Activated naive CD4-positive, alpha-beta T cell treated with Interleukin-2 at 50 U/mL for 16 hours (primary cell): ENCODE results near the gene LRG1.

Experiments used
- DNase-seq: peaks from one replicate; pipeline ENCODE4 v3.0.0-alpha.2; 2020

LRG1 gene

GRCh38 chr19:4506449-4507149 lies 33.2 kb downstream of the LRG1 start:
- DNase-seq = no peak

- no peak for DNase-seq
These were observed 34.0 kb downstream of the LRG1 start for GRCh38 chr19:4505570-4506448.

GRCh38 chr19:4504891-4505569 lies 34.8 kb downstream of the LRG1 start:
- no peak for DNase-seq

GRCh38 chr19:4504297-4504701 lies 35.5 kb downstream of the LRG1 start:
- DNase-seq = no peak

- no peak for DNase-seq
These were observed 36.0 kb downstream of the LRG1 start for GRCh38 chr19:4503825-4504170.

GRCh38 chr19:4503132-4503824 lies 36.6 kb downstream of the LRG1 start:
- no peak for DNase-seq

- DNase-seq = no peak
These were observed 37.3 kb downstream of the LRG1 start for GRCh38 chr19:4502282-4503131.

- DNase-seq = no peak
These were observed 38.1 kb downstream of the LRG1 start for GRCh38 chr19:4501691-4502090.

GRCh38 chr19:4500841-4501591 lies 38.8 kb downstream of the LRG1 start:
- no peak for DNase-seq

GRCh38 chr19:4499855-4500254 lies 40.0 kb downstream of the LRG1 start:
- no peak for DNase-seq

- DNase-seq = no peak
These were observed 40.5 kb downstream of the LRG1 start for GRCh38 chr19:4499318-4499717.

- DNase-seq = no peak
These were observed 41.1 kb downstream of the LRG1 start for GRCh38 chr19:4498694-4499093.

- DNase-seq = no peak
These were observed 42.0 kb downstream of the LRG1 start for GRCh38 chr19:4497770-4498389.

- DNase-seq = no peak
These were observed 43.5 kb downstream of the LRG1 start for GRCh38 chr19:4496304-4496703.

- DNase-seq = no peak
These were observed 44.4 kb downstream of the LRG1 start for GRCh38 chr19:4495471-4495870.

GRCh38 chr19:4494691-4495064 lies 45.2 kb downstream of the LRG1 start:
- DNase-seq = no peak

GRCh38 chr19:4493929-4494690 lies 45.7 kb downstream of the LRG1 start:
- DNase-seq = no peak

GRCh38 chr19:4493104-4493928 lies 46.5 kb downstream of the LRG1 start:
- DNase-seq = no peak
